ENCODE results near the gene DRC7.

Gene DRC7

GRCh38 chr16:57693550-57693949 lies 1.1 kb upstream of the DRC7 start:
- no peak overlapping the region for H3K4me3 ChIP-seq (replicated peaks; ENCODE audit: low read depth, low read length)
- TF ChIP-seq, protein P1, sequence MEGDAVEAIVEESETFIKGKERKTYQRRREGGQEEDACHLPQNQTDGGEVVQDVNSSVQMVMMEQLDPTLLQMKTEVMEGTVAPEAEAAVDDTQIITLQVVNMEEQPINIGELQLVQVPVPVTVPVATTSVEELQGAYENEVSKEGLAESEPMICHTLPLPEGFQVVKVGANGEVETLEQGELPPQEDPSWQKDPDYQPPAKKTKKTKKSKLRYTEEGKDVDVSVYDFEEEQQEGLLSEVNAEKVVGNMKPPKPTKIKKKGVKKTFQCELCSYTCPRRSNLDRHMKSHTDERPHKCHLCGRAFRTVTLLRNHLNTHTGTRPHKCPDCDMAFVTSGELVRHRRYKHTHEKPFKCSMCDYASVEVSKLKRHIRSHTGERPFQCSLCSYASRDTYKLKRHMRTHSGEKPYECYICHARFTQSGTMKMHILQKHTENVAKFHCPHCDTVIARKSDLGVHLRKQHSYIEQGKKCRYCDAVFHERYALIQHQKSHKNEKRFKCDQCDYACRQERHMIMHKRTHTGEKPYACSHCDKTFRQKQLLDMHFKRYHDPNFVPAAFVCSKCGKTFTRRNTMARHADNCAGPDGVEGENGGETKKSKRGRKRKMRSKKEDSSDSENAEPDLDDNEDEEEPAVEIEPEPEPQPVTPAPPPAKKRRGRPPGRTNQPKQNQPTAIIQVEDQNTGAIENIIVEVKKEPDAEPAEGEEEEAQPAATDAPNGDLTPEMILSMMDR (IDR thresholded peaks at IDR 0.05; ENCODE audit: insufficient read depth, low read length, poor library complexity, severe bottlenecking): no peak
- no peaks in the 10 kb centered on the region for H3K36me3 ChIP-seq (ENCODE audit: control insufficient read depth, insufficient read depth, low read length)
- no peak for DNase-seq (ENCODE audit: extremely low read depth, insufficient read length)
- no peaks in the 10 kb centered on the region for H3K27me3 ChIP-seq (replicated peaks; ENCODE audit: control insufficient read depth, insufficient read depth, low read length)

DNA sequence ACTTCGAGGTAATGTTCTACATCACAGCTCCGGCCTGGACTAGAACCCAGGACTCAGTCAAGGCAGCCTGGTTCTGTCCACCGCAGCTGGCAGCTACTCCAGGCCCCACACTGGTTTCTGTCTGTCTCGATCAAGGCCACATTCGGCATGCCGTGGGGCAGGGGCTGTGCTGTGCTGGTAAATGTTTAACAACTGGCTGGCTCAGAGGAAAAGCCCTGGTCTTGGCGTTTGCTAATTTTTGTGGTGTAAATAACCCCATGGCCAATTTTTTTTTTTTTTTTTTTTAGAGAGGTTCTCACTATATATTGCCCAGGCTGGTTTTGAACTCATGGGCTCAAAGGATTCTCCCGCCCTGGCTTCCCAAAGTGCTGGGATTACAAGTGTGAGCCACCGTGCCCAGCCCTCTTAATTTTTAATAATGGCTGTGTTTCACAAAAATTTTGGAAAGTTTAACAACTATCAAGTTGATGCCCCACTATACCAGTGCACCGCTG lies 328 bp upstream of the DRC7 start:
- no peak for DNase-seq (ENCODE audit: extremely low read depth, insufficient read length)
- H3K36me3 ChIP-seq (ENCODE audit: control insufficient read depth, insufficient read depth, low read length): no peaks in the 10 kb centered on the region
- TF ChIP-seq, protein P1 (IDR thresholded peaks at IDR 0.05; ENCODE audit: insufficient read depth, low read length, poor library complexity, severe bottlenecking): no peak
- H3K4me3 ChIP-seq (replicated peaks; ENCODE audit: low read depth, low read length): no peak overlapping the region
- H3K27me3 ChIP-seq (replicated peaks; ENCODE audit: control insufficient read depth, insufficient read depth, low read length): no peaks in the 10 kb centered on the region

DNA sequence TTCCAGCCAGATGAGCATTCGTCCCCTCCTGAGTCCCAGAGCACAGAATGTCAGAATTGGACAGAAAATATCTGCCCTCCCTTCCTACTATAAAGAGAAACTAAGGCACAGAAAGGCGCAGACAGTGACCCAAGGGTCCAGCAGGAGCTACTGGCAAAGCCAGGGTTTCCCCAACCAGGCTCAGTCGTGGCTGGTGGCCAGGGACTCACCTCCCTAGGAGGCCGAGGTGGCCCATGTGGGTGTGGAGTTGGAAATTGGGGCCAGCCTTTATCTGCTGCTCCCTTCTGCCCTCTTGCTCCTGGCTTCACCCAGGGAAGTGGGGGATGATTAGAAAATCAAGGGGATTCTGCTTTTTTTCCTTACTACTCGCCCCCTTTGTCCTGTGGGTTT lies 1.1 kb downstream of the DRC7 start:
- no peak for DNase-seq (ENCODE audit: extremely low read depth, insufficient read length)
- TF ChIP-seq, protein P1 (IDR thresholded peaks at IDR 0.05; ENCODE audit: insufficient read depth, low read length, poor library complexity, severe bottlenecking): no peak
- Histone ChIP-seq H3K36me3 (ENCODE audit: control insufficient read depth, insufficient read depth, low read length) (no peaks in the 10 kb centered on the region), H3K27me3 (replicated peaks; ENCODE audit: control insufficient read depth, insufficient read depth, low read length) (no peaks in the 10 kb centered on the region), H3K4me3 (replicated peaks; ENCODE audit: low read depth, low read length) (no peak overlapping the region)

DNA sequence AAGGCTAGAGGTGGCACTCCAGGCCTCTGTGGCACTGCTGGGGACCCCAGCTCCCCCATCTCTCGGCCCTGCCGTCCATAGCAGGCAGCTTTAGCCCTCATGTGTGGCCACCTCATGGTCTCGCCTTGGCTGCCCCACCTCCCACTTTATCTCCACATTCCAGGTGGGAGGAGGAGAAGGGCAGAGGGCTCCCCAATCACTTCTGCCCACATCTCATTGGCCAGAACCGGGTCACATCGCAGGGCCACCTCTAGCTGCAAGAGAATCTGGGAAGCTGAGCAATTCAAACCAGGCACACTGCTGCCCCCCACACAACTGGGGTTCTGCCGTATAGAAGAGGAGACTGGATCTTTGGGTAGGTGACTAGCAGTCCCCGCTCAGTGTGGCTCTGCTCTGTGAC lies 1.6 kb downstream of the DRC7 start:
- H3K27me3 ChIP-seq (replicated peaks; ENCODE audit: control insufficient read depth, insufficient read depth, low read length): no peaks in the 10 kb centered on the region
- TF ChIP-seq, protein P1 (IDR thresholded peaks at IDR 0.05; ENCODE audit: insufficient read depth, low read length, poor library complexity, severe bottlenecking): no peak

GRCh38 chr16:57697896-57698537 lies 3.4 kb downstream of the DRC7 start:
- TF ChIP-seq, protein P1 (IDR thresholded peaks at IDR 0.05; ENCODE audit: insufficient read depth, low read length, poor library complexity, severe bottlenecking): no peak
- H3K4me3 ChIP-seq (replicated peaks; ENCODE audit: low read depth, low read length): no peak overlapping the region
- DNase-seq (ENCODE audit: extremely low read depth, insufficient read length): no peak
- no peaks in the 10 kb centered on the region for H3K27me3 ChIP-seq (replicated peaks; ENCODE audit: control insufficient read depth, insufficient read depth, low read length)
- no peaks in the 10 kb centered on the region for H3K36me3 ChIP-seq (ENCODE audit: control insufficient read depth, insufficient read depth, low read length)

More for the DNA sequence above, 1.6 kb downstream of the DRC7 start:
- no peaks in the 10 kb centered on the region for H3K36me3 ChIP-seq (ENCODE audit: control insufficient read depth, insufficient read depth, low read length)
- DNase-seq (ENCODE audit: extremely low read depth, insufficient read length): no peak
- H3K4me3 ChIP-seq (replicated peaks; ENCODE audit: low read depth, low read length): no peak overlapping the region
